B cell (primary cell): ENCODE measurements around the gene EPHB1. TPM values are rescaled to one million over a fixed set of nuclear protein-coding genes. Genes with fewer than 3 reads are reported as not detected.

Experiments used
- ATAC-seq: fragments of 200-7000 bp; cut with Tn5 transposase; one replicate; pipeline ENCODE4 v1.10.0; 2021; ENCODE audit warnings: low read depth, mild to moderate bottlenecking, moderate number of reproducible peaks, moderate library complexity
- CTCF ChIA-PET: fragments of 350-600 bp; sonication (Branson Sonifier 250); formaldehyde crosslinking; loops from one replicate; lab custom pipeline; 2021; ENCODE audit warnings: antibody characterized with exemption, inconsistent platforms; lab: Charles Lee
- POLR2A ChIA-PET: fragments of 350-600 bp; sonication (Branson Sonifier 250); formaldehyde crosslinking; loops from one replicate; lab custom pipeline; 2021; ENCODE audit warnings: antibody characterized with exemption; lab: Charles Lee
- DNase-seq: peaks from one replicate; pipeline ENCODE4 v3.0.0; 2013
- H2AFZ ChIP-seq: 2 replicates; pipeline ENCODE4 v1.6.1; 2012; ENCODE audit warnings: mild to moderate bottlenecking, low read depth, low read length; ENCODE audit not compliant: insufficient read depth, poor library complexity, severe bottlenecking
- H3K27ac ChIP-seq, 2 donors: 1 replicate in 1 of 2; 2 replicates in 1 of 2; pipeline ENCODE4 v1.5.1; 2012 to 2013; ENCODE audit warnings: low read length in 2 of 2, mild to moderate bottlenecking in 2 of 2, moderate library complexity in 1 of 2
- H3K27me3 ChIP-seq, 4 experiments: fragments of 200-600 bp in 1 of 4; sonication (generic) in 1 of 4; replicated peaks in 1 of 4; 1 replicate in 2 of 4; 2 replicates in 2 of 4; pipeline versions ENCODE4 v1.6.1 to v1.7.0; 2013 to 2016; ENCODE audit warnings: low read length in 3 of 4, mild to moderate bottlenecking in 2 of 4, mixed read lengths in 1 of 4, moderate library complexity in 1 of 4; ENCODE audit not compliant: insufficient read depth in 4 of 4, control insufficient read depth in 3 of 4; ENCODE audit errors: control extremely low read depth in 1 of 4
- H3K36me3 ChIP-seq, 2 experiments: replicated peaks in 1 of 2; 1 replicate in 1 of 2; 2 replicates in 1 of 2; pipeline versions ENCODE4 v1.6.1 to v1.7.1; 2013; ENCODE audit warnings: low read length in 1 of 2; ENCODE audit not compliant: insufficient read depth in 2 of 2, control insufficient read depth in 1 of 2; ENCODE audit errors: control extremely low read depth in 1 of 2, extremely low read depth in 1 of 2
- H3K4me1 ChIP-seq, 2 donors: fragments of 200-600 bp in 1 of 2; sonication (generic) in 1 of 2; 1 replicate in 1 of 2; 2 replicates in 1 of 2; pipeline versions ENCODE4 v1.5.1 to v1.6.1; 2013 to 2017; ENCODE audit warnings: low read length in 2 of 2; ENCODE audit not compliant: control insufficient read depth in 2 of 2, insufficient read depth in 2 of 2
- H3K4me2 ChIP-seq: replicated peaks from 2 replicates; pipeline ENCODE3; 2012; ENCODE audit warnings: mild to moderate bottlenecking, low read depth, low read length; ENCODE audit not compliant: poor library complexity, severe bottlenecking
- H3K4me3 ChIP-seq, 5 experiments: fragments of 200-600 bp in 1 of 5; sonication (generic) in 1 of 5; 1 replicate in 3 of 5; 2 replicates in 2 of 5; pipeline versions ENCODE4 v1.5.1 to v1.7.0; 2011 to 2016; ENCODE audit warnings: low read length in 4 of 5, mild to moderate bottlenecking in 4 of 5, low read depth in 2 of 5, control low read depth in 1 of 5, moderate library complexity in 1 of 5; ENCODE audit not compliant: insufficient read depth in 1 of 5; ENCODE audit errors: control extremely low read depth in 1 of 5, extremely low read depth in 1 of 5
- H3K79me2 ChIP-seq: fragments of 200-600 bp; sonication (generic); one replicate; pipeline ENCODE4 v1.6.0; 2016; ENCODE audit warnings: low read length; ENCODE audit not compliant: control insufficient read depth, insufficient read depth
- H3K9ac ChIP-seq: fragments of 200-600 bp; sonication (generic); 2 replicates; pipeline ENCODE4 v1.6.1; 2017; ENCODE audit warnings: mild to moderate bottlenecking, low read length, moderate library complexity
- H3K9me3 ChIP-seq, 3 donors: one replicate each; pipeline versions ENCODE4 v1.6.1 to v1.7.1; 2013; ENCODE audit warnings: low read length in 2 of 3; ENCODE audit not compliant: control insufficient read depth in 2 of 3, insufficient read depth in 1 of 3; ENCODE audit errors: control extremely low read depth in 1 of 3
- H4K20me1 ChIP-seq: 2 replicates; pipeline ENCODE4 v1.6.0; 2012; ENCODE audit warnings: mild to moderate bottlenecking, low read length; ENCODE audit not compliant: insufficient read depth, control insufficient read depth, poor library complexity, severe bottlenecking
- H3K27ac Mint-ChIP-seq: one replicate; pipeline ENCODE4 v1.8.0; 2021; ENCODE audit warnings: mixed read lengths
- H3K27me3 Mint-ChIP-seq: one replicate; pipeline ENCODE4 v1.8.0; 2021; ENCODE audit warnings: mixed read lengths
- H3K4me1 Mint-ChIP-seq: one replicate; pipeline ENCODE4 v1.8.0; 2021; ENCODE audit warnings: mixed read lengths
- H3K4me3 Mint-ChIP-seq: one replicate; pipeline ENCODE4 v1.8.0; 2021; ENCODE audit warnings: mixed read lengths
- H3K9me3 Mint-ChIP-seq: one replicate; pipeline ENCODE4 v1.8.0; 2022; ENCODE audit warnings: mixed read lengths; ENCODE audit not compliant: insufficient read depth
- EZH2 ChIP-seq: IDR thresholded peaks from 2 replicates; pipeline ENCODE4 v1.6.1; 2012; ENCODE audit warnings: borderline replicate concordance, low read depth, mild to moderate bottlenecking, moderate library complexity, low read length; ENCODE audit not compliant: insufficient read depth, poor library complexity, severe bottlenecking
- WGBS: methylation state at CpG from one replicate; pipeline ENCODE4 v1.1.5; 2013; ENCODE audit warnings: missing lambda C conversion rate; ENCODE audit not compliant: insufficient coverage; 5-methylcytosine and 5-hydroxymethylcytosine counted together
- intact Hi-C: fragments of 100-400 bp; cut with micrococcal nuclease; formaldehyde crosslinking; loops from one replicate; pipeline ENCODE4 v1.10.0; 2022
- polyA plus RNA-seq: library from polyadenylated mRNA; depleted of rRNA; stranded (reverse); fragments of >200 nt; gene quantifications from 2 replicates; pipeline ENCODE4 v1.2.3, GENCODE V29; 2012
- total RNA-seq, 2 donors: library from RNA; stranded (reverse); fragments of 120-200 nt in 1 of 2; gene quantifications; 1 replicate in 1 of 2; 2 replicates in 1 of 2; pipeline versions ENCODE4 v1.2.3 to v1.2.4, GENCODE V29; 2013 to 2022
- TF ChIP-seq, protein P1 (sequence below): fragments of 200-600 bp; IDR thresholded peaks from one replicate; pipeline ENCODE4 v1.8.0; 2022; ENCODE audit warnings: antibody characterized with exemption, mild to moderate bottlenecking

EPHB1 gene
- total and polyA plus RNA-seq, 2 donors (not counting 1 experiment from before 2014, with no cell fraction given): 0.01 TPM; not detected in 1

DNA sequence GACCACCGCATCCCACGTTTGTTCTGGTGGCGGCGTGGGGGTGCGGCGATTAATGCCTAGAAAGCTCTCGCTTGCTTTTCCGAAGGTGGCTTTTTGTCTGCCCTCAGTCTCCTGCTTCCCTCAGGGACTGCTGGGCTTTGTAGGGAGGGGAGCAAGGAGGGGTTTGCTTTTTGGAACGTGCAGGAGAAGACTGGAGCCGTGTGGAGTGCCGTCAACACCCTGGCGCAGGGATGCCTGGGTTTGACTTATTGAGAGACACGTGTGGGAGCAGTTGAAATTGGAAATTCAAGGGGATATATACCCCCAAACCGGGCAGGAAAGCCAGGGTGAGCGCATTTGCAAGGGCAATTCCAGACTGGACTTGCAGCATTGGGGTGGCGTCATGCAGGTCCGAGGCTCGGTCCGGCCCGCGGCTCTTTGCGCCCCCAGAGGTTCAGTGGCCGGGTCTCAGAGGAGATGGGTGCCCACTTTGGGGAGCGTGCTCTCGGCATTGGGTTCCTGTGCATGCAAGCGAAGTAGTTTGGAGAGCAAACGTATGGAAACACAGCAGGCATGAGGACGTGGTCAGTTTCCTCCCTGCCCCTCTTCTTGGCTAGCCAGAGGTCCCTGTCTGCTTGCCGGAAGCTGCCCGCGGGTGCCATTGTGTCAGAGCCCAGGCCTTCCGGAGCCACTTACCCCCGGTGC is 2.1 kb downstream of the EPHB1 start:
- Histone ChIP-seq H3K9ac (no peak overlapping the region), H3K4me1 (peaks cover 14 to 16% of the 10 kb centered on the region in 2 donors), H2AFZ (peak overlapping the region; percentile 42), H3K27me3 (peaks cover 0 to 49% (median 8%) of the 10 kb centered on the region in 4 experiments), H3K79me2 (no peaks in the 10 kb centered on the region), H3K4me2 (no peak overlapping the region), H3K4me3 (no peak overlapping the region), H4K20me1 (no peaks in the 10 kb centered on the region), H3K9me3 (no peaks in the 10 kb centered on the region), H3K27ac (no peak overlapping the region), H3K36me3 (no peaks in the 10 kb centered on the region)
- Mint-ChIP-seq H3K27me3 (peaks cover 39% of the 10 kb centered on the region), H3K27ac (no peak overlapping the region), H3K4me3 (peak overlapping the region; percentile 60), H3K4me1 (peaks cover 12% of the 10 kb centered on the region), H3K9me3 (no peaks in the 10 kb centered on the region)
- DNase-seq (no peak), ATAC-seq (no peak)
- CTCF ChIA-PET: interaction anchor here (3.7 to 5.4 kb wide), 2 partner anchors 707 to 1097 kb away, joined by 27 to 61 read pairs; no protein-coding TSS in a partner anchor
- TF ChIP-seq, protein P1, sequence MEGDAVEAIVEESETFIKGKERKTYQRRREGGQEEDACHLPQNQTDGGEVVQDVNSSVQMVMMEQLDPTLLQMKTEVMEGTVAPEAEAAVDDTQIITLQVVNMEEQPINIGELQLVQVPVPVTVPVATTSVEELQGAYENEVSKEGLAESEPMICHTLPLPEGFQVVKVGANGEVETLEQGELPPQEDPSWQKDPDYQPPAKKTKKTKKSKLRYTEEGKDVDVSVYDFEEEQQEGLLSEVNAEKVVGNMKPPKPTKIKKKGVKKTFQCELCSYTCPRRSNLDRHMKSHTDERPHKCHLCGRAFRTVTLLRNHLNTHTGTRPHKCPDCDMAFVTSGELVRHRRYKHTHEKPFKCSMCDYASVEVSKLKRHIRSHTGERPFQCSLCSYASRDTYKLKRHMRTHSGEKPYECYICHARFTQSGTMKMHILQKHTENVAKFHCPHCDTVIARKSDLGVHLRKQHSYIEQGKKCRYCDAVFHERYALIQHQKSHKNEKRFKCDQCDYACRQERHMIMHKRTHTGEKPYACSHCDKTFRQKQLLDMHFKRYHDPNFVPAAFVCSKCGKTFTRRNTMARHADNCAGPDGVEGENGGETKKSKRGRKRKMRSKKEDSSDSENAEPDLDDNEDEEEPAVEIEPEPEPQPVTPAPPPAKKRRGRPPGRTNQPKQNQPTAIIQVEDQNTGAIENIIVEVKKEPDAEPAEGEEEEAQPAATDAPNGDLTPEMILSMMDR: no peak
- TF ChIP-seq EZH2: no peak
- intact Hi-C loops: no loop called here
- POLR2A ChIA-PET: no interaction called here
- 12% methylated on average over 33 of the region's 33 CpGs for WGBS

DNA sequence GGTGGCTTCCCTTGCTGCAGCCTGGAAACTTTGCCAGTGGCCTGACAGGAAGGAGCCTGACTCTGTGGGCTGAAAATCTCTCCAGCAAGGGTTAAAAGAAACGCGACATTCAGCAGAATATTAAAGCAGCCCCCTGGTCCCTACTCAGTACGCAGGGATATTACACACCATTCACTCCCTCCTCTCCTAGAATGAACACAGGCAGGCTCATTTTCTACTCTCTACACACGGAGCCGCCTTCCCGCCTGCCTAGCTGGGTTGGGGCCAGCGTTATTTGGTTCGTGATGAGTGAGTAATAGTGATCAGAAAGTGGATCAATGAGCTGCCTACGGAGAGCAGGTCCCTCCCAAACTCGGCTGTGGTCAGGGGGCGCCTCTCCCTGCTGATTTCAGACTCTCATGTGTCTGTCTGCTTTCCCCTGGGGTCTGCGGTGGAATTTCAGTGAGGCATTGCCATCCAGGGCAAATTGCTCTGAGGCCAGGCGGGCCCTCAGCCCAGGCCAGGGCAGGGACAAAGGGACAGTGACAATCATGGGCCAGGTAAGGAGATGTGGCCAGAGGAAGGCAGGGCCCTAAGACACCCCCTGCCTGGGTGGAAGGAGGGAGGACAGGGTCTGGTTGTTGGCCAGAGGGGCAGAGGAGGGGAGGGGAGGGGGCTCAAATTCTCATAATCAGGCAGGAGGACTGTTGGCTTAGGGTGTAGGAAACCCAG is 2.8 kb downstream of the EPHB1 start:
- intact Hi-C loops: no loop called here
- Mint-ChIP-seq H3K4me3 (peak overlapping the region; percentile 23), H3K27me3 (peaks cover 36% of the 10 kb centered on the region), H3K9me3 (no peaks in the 10 kb centered on the region), H3K4me1 (peaks cover 12% of the 10 kb centered on the region), H3K27ac (no peak overlapping the region)
- no peaks in the 10 kb centered on the region for H3K79me2 ChIP-seq
- TF ChIP-seq EZH2: no peak
- TF ChIP-seq, protein P1: no peak
- DNase-seq: no peak
- H2AFZ ChIP-seq: no peak overlapping the region
- no peak overlapping the region for H3K4me2 ChIP-seq
- no peak for ATAC-seq
- peaks cover 0 to 49% (median 8%) of the 10 kb centered on the region in 4 experiments for H3K27me3 ChIP-seq
- ChIA-PET CTCF (no interaction called here), POLR2A (no interaction called here)
- H3K9me3 ChIP-seq: no peaks in the 10 kb centered on the region
- no peak overlapping the region for H3K9ac ChIP-seq
- H3K36me3 ChIP-seq: no peaks in the 10 kb centered on the region
- no peak overlapping the region for H3K27ac ChIP-seq
- H3K4me1 ChIP-seq: peaks cover 14 to 16% of the 10 kb centered on the region in 2 donors
- H4K20me1 ChIP-seq: no peaks in the 10 kb centered on the region
- WGBS: 69% methylated on average over 10 of the region's 13 CpGs
- H3K4me3 ChIP-seq: no peak overlapping the region
